Measurements from ENCODE around the gene ZBTB16.

ZBTB16 gene

DNA sequence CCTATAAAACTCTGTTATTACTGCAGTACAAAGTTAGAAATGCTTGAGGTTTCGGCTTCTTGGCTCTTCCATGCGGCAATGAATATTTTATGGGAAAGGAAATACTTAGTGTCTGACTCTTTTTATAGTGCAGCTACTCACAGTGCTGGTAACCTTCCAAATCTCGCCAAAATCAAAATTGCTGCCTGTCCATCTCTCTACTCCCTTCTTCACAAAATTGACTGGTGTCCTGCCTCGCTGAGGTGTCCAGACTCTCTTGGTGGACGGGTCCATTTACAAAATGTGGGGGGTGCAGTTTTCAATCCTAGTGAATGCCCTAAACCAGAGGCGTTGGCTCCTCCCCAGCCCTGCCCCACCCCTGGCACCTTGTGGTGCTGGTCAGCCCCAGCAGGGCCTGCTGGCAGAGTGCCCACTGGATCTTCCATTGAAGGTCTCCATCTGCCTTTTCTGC, 73.5 kb downstream of the ZBTB16 start:
- DNase-seq, result no peak

DNA sequence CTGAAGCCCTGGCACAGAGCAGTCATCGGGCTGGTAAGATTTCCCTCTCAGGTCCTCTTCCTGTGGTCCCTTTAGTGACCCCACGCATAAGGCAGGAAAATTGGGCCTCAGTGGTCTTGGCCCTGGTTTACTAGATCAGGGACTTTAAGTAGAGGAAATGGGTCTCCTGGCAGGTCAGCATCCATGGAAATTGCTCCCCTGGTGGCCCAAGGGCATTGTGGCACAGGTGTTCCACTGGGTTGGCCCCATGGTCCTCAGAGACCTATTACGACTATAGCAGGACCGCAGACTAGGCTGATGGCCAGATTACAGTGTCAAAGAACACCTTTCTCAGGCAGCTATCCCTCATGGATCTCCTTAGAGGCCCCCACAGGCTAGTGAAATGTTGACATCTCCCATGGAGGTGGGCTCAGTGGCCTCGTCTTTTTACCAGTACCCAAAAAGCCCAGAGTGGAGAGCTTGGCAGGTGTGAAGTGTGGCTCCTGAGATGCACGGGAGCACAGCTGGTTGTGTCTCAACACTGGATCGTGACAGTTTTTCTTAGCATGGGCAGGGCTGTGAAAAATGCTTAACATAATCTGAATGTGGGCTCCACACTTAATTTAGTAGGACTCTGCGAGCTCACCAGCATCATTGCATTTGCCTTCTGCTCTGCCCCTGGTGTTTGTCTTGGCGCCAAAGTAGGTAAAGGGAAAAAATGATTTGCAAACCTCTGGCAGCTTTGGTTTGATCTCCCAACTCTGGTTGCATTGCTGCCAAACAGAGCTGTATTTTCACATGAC, 74.2 kb downstream of the ZBTB16 start:
- DNase-seq, result no peak

DNA sequence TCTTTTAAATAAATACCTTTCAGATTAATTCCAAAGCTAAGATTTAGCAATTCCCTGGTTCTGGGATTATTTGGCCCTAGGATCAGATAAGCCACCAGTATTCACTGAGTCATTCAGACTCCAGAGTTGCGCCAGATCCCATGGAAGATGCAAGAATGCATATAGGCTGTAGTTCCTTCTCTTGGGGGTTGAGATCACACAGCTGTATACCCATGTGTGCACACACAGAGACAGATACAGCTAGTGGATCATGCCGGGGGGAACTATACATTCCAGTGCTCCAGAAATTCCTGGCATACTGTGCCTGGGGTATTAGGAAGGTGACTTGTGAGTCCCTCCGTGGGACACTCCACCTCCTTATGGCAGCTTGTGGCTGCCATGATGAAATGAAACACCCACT, 75.4 kb downstream of the ZBTB16 start:
- DNase-seq, result no peak

DNA sequence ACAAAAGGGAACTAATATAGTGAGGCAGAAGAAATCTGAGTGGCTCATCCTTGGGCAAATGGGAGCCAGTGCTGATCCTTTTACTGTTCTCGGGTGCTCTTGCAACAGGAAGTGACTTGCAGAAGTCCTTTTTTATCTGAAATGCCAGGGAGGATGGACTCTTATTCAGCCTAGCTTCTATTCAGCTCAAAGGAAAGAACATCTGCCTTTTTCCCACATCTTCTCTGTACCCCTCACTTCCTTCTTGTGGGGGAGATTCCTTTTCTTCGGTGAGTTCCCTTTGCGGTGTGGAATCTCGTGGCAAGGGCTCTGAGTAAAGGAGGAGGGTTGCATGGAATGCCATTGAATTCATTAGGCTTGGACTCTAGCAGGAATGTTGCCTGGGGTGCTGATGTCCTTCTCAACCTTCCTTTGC, 76.2 kb downstream of the ZBTB16 start:
- DNase-seq, result no peak

DNA sequence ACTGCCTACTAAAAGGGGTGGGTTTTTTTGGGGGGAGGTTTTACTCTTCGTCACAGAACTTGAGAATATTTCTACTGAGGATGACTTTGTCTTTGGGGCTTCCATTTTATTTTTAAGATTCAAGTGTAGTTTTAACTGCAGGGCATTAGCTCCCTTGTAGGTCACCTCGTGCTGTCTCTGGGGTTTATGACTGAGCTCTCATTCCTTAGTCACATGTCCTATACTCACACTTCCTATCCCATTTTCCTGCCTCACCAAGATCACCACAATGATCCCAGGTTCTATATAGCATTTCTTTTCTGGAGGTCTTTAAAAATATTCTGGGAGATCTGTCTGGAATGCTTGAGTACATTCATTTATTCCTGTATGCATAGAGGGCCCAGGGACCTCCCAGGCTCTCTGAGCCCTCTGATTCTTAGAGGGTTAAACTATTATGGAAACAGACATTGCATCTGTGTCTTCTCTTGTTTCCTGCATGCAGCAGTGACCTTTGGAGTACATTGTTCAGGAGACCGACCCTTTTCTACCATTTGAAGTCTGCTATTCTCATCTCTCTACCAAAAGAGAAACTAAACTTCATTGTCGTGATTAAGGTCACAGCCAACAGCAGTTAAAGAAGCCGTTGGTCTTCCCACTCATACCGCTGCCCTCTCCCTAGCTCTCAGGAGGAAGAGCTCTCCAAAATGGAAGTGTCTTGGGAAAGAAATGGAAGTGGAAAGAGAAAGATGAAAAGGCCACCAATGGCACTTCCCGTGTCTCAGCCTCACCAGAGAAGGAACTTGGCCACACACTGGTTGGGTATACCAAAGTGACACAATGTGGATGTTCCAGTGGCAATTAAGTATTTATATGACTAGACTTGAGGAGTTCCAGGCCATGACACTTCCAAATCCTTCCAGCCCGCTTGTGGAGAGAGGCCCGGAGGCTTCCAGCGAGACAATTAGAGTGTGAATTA, 77.5 kb downstream of the ZBTB16 start:
- no peak for DNase-seq

DNA sequence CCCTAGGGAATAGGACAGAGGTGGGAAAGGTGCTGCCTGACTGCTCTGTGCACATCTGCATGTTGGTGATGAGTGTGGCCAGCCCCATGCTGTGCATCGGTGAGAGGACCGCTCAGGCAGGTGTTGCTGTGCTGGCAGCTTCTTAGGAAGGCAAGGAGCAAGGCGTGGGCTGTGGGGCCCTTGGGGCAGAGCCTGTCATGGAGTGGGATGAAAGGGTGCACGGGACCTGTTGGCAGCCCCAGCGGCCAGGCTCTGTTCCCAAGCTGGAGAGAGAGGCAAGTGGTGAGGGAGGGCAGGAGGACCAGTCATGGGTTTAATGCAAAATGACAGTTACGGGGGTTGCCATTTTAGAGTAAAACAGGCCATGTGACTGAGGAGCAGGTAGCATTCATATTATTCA, 78.3 kb downstream of the ZBTB16 start:
- DNase-seq, result no peak

DNA sequence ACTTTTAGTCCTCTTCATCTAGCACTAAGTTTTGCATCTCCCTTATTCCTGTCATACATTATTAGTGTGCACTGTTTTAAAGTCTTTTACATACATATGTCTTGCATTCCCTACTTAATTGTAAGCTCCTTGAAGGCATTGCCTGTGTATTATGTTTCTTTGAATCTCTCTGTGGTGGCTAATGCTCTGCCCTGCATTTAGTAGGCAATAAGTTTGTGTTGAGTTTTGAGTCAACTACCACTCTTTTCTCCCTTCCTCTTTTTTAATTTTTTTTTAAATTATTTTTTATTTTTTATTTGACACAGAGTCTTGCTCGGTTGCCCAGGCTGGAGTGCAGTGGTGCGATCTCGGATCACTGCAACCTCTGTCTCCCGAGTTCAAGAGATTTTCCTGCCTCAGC, 78.9 kb downstream of the ZBTB16 start:
- no peak for DNase-seq

DNA sequence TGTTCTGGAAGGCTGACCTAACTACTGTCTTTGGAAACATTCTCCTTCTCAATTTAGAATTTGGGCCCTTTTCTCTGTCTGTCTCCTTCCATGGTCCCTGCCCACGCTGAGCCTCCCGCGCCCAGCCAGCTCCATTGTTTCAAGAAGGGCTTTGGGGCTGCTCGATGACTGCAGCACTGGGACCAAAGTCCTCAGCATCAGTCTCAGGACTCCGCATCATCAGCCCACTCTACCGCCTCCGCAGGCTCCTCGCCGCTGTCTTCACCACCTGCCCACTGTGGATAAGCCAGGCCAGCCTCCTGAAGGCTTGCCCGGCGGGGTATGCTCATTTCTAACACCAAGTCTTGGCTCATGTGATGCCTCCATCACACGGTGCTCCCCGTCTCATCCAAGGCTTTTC, 81.3 kb downstream of the ZBTB16 start:
- DNase-seq, result no peak

DNA sequence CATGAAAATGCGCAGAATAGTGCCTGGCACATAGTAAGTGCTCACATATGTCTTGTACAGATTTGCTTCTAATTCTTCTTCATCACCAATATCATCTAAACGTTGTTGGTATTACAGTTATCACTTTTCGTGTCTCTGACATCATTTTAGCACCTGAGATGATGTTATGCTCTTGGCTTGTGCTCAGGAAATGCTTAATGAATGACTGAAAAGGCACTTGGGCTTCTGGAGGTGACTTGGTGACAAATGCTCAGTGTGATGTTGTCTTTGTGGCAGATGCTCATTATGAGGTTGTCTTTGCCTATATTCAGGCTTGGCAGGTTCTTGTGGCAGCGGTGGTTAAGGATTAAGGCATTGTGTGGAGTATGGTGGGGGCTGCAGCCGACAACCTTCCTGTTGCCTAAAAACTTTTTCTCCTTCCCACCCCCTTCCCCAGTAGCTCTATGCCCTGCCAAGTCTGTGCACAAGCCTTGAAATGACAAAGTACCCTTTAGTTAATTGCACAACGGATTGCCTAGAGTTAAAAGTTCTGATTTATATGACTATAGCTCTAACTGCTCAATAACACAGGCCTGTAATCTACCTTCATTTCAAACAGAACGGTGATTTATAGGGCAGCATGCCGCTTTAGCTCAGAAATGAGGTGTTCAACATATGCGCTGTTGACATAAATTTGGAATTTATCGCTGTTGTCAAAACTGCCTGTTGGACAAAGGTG, 82.5 kb downstream of the ZBTB16 start:
- DNase-seq, result no peak

DNA sequence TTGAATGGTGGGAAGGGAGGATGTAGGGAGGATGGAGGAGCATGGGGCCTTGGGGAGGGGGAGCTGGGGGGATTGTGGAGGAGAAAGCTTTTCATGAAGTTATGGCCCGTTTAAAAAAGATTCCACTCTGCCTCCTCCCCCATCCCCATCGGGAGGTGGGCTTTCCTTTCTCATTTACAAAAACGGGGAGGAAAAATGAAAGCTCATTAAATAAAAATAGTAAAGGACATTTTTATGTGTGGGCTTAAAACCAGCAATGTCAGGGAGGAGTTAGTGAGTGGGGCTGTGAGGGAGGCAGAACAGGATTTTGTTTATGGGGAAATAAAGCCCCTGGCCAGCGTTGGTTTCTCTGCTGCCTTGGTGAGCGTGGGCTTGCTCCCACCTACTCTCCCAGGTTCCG, 83.2 kb downstream of the ZBTB16 start:
- no peak for DNase-seq

DNA sequence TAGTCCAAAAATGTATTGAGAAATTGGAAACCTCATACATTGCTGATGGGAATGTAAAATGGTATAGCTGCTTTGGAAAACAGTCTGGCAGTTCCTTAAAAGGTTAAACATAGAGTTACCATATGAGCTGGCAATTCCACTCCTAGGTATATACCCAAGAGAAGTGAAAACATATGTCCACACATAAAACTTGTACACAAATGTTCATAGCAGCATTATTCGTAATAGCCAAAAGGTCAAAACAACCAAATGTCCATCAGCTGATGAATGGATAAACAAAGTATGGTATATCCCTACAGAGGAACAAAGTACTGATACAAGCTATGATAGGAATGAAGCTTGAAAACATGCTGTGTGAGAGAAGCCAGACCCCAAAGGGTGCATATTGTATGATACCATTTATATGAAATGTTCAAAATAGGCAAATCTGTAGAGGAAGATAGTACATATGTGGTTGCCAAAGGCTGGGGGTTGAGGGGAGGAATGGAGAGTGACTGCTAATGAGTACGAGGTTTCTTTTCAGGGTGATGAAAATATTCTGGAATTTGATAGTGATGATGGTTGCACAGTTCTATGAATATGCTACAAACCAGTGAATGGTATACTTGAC, 85.8 kb downstream of the ZBTB16 start:
- no peak for DNase-seq

DNA sequence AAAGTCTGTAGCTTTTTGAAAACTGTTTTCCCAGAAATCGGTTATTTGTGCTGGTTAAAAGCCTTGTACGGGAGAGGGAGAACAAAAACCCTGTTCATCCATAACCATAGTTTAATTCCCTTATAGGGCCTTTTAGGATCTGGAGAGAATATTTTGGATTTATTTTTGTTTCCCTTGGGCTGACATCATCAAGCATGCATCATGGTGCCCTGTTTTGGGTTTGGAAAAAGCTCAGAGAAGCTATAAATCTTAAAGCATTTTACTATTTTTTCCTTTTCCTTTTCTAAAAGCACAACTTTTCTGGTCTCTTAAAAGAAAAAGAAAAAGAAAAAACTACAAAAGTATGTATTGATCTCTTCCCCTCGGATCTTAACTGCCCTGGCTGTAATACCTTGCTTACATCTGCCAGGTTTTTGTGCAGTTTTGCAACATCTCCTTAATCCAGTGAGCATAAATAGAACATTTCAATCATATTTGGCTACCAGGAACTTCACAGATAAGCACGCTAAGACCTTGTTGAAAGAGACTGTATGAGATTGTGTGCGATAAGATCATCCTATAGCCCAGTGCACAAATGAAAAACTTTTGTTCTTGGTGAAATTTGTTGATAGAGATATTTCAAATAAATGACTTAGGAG, 88.0 kb downstream of the ZBTB16 start:
- DNase-seq, result no peak

DNA sequence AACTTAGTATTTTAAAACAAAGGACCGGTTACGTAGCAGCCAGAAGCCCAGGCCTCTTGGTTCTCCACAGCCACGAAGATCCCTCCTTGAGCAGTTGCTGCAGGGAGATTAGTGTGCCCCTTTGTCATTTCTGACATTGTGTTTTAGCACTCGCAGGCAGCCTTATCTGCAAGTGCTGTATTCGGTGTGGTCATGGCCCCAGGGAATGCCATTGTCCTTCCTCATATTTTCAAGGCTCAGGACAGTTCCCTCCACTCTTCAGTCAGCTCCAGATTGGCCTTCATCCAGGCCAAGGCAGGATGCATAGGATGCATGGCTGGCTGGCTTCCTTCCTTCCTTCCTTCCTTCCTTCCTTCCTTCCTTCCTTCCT, 88.5 kb downstream of the ZBTB16 start:
- DNase-seq, result no peak

DNA sequence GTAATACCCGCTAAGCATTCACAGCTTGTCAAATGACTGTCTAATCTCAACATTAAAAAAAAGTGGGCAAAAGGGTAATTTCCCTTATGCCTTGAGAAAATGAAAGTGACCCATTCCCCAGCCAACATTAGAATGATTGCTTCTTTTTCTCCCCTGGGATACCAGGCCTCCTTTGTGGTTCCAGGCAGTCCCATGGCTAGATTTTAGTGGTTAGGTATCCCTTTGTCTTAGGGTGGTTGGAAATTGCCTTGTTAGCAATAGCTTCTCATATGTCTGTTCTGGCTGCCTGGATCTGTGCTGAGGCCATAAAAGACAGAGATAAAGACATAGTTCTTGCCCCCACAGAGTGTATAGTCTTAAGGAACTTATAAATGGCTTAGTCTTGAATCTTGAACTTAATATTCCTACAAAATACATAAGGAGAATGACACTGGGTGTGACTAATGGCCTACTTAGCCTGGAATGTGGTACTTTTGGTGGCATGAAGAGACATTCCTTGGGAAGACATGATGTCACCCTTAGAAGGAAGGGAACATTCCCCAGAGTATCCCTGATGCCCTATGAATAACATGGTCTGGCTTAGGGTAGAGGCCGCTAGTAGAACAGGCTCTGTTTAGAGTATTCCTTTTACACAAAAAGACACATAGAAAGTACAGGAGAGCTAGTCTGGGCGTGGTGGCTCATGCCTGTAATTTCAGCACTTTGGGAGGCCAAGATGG, 90.3 kb downstream of the ZBTB16 start:
- DNase-seq, result no peak

DNA sequence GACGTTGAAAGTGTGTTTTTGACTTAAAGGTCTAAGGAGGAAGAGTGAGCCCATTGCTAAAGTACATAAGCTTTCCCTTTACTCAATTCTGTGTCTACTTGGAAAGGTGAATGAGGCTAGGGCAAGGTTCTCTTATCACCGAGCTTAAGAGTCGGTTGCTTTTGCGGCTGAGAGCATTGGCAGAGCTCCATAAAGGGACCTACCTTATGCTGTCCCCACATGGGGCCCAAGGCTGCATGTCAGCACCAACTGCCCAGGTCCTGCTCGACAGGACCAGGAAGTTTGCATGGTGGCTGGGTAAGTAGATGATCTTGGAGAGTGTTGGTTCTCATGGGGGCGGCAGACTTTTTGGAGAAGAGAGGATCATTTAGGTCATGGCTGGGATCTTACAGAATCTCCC, 91.2 kb downstream of the ZBTB16 start:
- no peak for DNase-seq

DNA sequence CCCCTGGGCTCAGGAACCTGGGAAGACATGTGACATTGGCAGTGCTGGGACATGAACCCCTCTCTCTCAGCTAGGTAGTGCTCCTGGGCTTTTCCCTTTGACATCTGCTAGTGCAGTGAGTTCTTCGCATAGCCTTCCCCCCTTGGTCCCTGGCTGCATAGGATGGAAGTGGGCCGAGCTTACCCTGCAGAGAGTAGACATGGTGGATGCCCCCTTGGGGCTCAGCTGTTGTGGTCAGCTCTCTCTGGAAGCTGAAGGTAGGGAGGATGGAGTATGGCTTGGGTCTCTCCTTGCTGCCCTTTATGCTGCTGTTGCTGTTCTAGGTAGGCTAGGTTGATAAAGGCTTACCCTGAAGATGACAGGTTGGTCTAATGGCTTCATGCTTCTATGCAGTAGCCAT, 92.1 kb downstream of the ZBTB16 start:
- DNase-seq, result no peak

DNA sequence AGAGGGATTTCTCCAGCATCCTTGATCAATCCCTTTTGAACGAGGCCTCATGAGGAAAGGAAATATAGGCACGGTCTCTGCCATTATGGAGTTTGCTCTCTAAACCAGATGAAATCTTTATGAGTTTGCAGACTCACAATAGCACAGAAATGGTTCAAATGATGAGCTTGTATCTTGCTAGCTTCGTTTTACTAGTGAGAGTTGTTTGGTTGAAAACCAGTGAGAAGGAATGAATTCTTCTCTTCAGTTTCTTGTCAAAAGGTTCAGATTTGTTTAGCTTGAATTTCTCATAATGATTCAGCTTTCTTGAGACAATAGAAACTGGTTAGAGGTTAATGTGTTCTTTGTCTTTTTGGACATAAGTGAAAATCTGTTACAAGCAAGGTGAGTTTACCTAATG, 92.7 kb downstream of the ZBTB16 start:
- no peak for DNase-seq

DNA sequence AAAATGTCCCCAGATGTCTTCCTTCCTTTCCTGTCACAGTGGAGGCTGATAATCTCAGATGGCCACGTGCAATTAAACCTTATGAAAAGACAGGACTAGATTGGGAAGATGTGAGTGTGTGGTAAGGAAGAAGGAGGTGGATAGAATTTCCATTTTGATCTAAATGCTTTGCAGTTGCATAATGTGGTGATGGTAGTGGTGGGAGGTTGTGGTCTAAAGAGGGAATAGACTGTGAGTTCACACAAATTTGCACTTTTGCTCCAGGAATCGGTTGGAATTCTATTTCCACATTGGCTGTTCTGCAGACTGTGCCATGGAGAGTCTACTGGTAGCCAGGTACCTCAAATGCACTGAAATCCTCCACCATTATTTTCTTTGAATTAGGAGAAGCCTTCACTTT, 93.3 kb downstream of the ZBTB16 start:
- no peak for DNase-seq

DNA sequence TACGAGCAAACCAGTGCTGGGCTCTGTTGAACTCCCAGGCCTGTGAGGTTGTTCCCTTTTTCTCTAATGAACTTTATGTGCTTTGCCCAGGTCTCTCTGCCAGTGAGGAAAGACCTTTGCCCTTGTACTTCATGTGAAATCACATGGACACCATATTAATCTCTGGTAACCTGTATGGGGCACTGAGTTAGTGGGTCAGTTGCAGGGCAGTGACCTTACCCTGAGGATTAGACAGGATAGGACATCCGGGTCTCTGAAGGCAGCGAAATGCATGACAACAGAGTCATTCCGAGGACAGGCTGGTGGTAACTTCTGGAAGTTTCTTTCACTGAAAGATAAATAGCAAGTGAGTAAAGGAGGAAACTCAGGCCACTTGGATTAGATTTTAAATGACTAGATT, 93.7 kb downstream of the ZBTB16 start:
- DNase-seq, result no peak

DNA sequence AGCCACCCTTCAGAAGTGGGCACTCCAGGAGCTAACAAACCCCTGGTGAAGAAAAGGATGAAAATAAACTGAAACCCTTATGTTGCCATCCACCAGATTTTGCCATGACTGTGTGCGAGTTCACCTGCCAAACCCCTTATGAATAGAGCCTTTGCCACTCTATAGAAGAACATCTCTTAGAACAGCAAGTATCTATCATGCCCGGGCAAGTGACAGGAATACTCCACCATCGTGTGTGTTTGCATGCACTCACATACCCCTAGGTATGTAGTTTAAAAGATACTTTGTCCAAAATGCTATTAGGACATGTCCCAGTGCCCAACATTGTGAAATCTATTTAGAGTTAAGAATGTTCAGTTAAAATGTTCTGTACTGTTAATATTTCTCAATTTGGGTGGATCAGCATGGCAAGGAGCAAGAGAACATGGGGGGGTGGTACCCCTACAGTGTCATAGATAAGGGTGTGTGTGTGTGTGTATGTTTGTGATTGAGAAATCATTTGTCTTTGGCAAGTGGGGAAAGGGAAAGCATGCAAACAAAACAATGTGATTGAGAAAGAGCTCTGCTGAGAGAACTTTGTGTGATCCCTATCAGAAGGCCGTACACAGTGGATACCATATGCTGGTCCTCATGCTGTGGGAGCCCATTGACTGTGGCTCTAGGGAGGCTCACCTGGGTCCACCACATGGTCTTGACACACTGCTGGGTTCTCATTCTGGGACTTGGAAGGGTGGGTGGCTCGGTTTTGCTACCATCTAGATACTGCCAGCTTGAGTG, 94.9 kb downstream of the ZBTB16 start:
- no peak for DNase-seq

DNA sequence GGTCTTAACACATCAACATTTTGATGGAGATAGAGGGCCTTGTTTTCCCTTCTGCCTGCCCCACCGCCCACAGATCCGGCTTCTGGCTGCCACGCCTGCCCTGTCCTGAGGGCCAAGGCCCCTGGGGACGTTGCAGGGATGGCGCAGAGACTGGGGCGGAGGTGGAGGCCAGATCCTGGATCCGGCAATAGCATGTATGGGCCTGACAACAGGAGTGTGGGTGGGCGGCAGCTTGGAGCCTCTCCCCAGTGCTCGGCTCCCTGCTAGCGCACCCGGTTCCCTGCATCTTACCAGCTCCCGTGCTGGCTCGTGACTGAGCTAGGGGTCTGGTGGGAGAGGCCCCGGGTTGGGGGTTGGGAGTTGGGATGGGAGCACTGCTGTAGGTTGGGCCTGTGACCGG, 95.6 kb downstream of the ZBTB16 start:
- no peak for DNase-seq

Measured in SHP77 (cell line).